ENCODE measurements around the gene OARD1.

Gene OARD1

DNA sequence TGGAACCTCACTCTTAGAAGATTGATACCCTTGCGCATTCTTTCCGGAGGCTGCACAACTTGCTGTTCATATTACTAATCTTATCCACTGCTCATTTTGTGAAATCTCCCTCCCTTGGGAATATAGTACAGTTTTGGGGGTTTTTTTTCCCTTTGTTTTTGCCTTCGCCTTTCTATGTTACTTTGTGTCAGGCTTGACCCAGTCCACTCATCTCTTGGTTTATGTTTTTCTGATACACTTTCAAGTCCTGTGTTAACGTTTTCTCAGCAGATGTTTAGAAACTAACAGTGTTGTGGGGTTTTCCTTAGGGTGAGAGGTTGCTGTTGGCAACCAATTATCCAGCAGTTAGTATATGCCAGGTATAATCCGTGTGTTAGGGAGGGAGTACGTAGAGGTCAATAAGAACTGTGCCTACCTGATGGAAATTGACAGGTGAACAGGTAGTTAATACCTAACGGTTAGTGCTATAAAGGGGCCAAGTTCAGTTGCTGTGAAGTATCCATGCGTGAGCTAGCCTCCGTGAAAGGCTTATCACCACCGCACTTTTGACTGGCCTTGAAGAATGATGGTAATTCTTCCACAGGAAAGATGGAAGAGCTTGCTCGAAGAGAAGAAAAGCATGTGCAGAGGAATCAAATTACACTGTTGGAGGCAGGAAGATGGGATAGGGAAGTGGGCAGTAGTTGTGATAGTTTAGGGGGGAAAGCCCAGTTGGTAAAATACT lies 2.0 kb upstream of the OARD1 start:
- Histone ChIP-seq H3K4me2 (peak overlapping the region; percentile 91), H3K4me3 (IDR thresholded peaks at IDR 0.05; ENCODE audit: insufficient read depth, low read depth, low read length) (no peak overlapping the region), H3K36me3 (ENCODE audit: insufficient read depth) (no peaks in the 10 kb centered on the region), H4K20me1 (ENCODE audit: insufficient read depth) (peaks cover 8% of the 10 kb centered on the region; the same call in 1 of the 2 replicates), H2AFZ (ENCODE audit: low read depth) (peak overlapping the region; percentile 29), H3K9ac (peak overlapping the region; percentile 98), H3K79me2 (ENCODE audit: insufficient read depth, low read depth) (peaks cover 60% of the 10 kb centered on the region), H3K27ac (peak overlapping the region; percentile 97), H3K4me1 (ENCODE audit: low read depth, poor library complexity, severe bottlenecking) (peaks cover 33% of the 10 kb centered on the region), H3K27me3 (ENCODE audit: insufficient read depth, low read depth) (no peaks in the 10 kb centered on the region)
- TF ChIP-seq, protein P1, sequence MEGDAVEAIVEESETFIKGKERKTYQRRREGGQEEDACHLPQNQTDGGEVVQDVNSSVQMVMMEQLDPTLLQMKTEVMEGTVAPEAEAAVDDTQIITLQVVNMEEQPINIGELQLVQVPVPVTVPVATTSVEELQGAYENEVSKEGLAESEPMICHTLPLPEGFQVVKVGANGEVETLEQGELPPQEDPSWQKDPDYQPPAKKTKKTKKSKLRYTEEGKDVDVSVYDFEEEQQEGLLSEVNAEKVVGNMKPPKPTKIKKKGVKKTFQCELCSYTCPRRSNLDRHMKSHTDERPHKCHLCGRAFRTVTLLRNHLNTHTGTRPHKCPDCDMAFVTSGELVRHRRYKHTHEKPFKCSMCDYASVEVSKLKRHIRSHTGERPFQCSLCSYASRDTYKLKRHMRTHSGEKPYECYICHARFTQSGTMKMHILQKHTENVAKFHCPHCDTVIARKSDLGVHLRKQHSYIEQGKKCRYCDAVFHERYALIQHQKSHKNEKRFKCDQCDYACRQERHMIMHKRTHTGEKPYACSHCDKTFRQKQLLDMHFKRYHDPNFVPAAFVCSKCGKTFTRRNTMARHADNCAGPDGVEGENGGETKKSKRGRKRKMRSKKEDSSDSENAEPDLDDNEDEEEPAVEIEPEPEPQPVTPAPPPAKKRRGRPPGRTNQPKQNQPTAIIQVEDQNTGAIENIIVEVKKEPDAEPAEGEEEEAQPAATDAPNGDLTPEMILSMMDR (conservative IDR thresholded peaks at IDR 0.05; ENCODE audit: low read depth, low read length), result no peak

DNA sequence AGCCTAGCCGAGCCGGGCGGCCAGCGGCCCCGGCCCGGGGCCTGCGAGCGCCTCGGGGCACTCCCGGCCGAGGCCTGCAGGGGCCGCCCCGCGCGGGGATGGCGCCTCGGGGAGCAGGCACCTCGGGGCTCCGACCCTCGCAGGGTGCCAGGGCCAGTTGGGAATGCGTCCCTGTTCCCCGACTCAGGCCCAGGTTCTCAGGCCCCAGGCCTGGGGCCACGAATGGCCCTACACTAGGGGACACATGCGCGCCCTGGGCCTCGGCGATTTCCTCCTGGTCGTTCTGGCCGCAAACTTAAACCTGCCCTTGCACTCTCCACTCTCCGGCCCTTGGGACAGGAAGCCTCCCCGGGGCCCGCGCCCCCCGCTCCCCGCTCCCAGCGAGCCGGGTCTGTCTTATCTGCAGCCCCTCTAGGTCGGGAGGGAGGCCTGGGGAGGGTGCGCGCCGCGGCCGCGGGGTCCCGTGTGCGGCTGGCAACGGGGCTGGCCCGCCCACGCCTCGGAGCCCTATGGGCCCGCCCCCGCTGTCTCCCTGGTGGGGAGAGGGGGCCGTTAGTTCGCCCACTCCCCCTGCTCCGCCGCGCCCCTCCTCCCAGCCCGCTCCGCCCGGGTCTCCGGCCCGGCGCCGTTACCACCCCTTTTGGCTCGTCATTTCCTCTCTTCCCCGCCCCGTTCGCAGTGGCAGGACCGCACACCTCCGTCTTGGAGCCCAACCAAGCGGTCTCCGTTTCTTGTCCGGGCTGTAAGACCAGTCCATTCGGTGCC lies 1.2 kb upstream of the OARD1 start:
- Histone ChIP-seq H3K27ac (peak overlapping the region; percentile 97), H3K4me1 (ENCODE audit: low read depth, poor library complexity, severe bottlenecking) (peaks cover 33% of the 10 kb centered on the region), H3K79me2 (ENCODE audit: insufficient read depth, low read depth) (peaks cover 52% of the 10 kb centered on the region), H3K4me3 (IDR thresholded peaks at IDR 0.05; ENCODE audit: insufficient read depth, low read depth, low read length) (no peak overlapping the region), H3K27me3 (ENCODE audit: insufficient read depth, low read depth) (no peaks in the 10 kb centered on the region), H3K36me3 (ENCODE audit: insufficient read depth) (no peaks in the 10 kb centered on the region), H4K20me1 (ENCODE audit: insufficient read depth) (peaks cover 8% of the 10 kb centered on the region; the same call in 1 of the 2 replicates), H3K9ac (peak overlapping the region; percentile 98), H3K4me2 (peak overlapping the region; percentile 91), H2AFZ (ENCODE audit: low read depth) (peak overlapping the region; percentile 29)
- TF ChIP-seq, protein P1 (conservative IDR thresholded peaks at IDR 0.05; ENCODE audit: low read depth, low read length), result peak; percentile 48; the same call in 1 of the 2 replicates

DNA sequence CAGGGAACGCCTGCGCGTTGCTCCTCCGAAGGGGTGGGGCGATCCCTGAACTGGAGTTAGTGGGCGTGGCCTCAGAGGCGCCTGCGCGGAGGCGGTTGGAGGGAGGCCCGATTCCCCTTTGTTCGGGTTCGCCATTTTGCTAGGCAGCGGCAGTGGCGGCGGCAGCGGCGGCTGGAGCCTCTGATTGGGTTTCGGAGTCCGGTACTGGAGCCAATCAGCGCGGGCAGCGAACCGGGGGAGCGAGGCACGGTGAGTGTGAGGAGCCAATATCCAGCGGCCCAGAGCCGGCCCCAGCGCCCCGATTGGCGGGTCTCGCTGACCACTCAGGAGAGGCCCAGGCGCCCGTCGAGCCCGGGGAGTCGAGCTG lies 663 bp upstream of the OARD1 start, which contains the start of gene NFYA:
TSS of gene NFYA (plus strand) at position 139 of the 367 bp plus-strand sequence. CDS start 6,116 bp downstream, outside the sequence.
- peak within 1 kb of the TSS; percentile 97 for H3K27ac ChIP-seq
- peak within 1 kb of the TSS; percentile 91 for H3K4me2 ChIP-seq
- H3K79me2 ChIP-seq (ENCODE audit: insufficient read depth, low read depth), result peaks cover 46% of the 10 kb centered on the region
- no peaks in the 10 kb centered on the region for H3K27me3 ChIP-seq (ENCODE audit: insufficient read depth, low read depth)
- peaks cover 8% of the 10 kb centered on the region; the same call in 1 of the 2 replicates for H4K20me1 ChIP-seq (ENCODE audit: insufficient read depth)
- TF ChIP-seq, protein P1 (conservative IDR thresholded peaks at IDR 0.05; ENCODE audit: low read depth, low read length), result no peak
- H3K9ac ChIP-seq, result peak within 1 kb of the TSS; percentile 98
- no peak within 1 kb of the TSS for H3K4me3 ChIP-seq (IDR thresholded peaks at IDR 0.05; ENCODE audit: insufficient read depth, low read depth, low read length)
- H3K4me1 ChIP-seq (ENCODE audit: low read depth, poor library complexity, severe bottlenecking), result peaks cover 33% of the 10 kb centered on the region
- H3K36me3 ChIP-seq (ENCODE audit: insufficient read depth), result no peaks in the 10 kb centered on the region
- H2AFZ ChIP-seq (ENCODE audit: low read depth), result peak within 1 kb of the TSS; percentile 75

DNA sequence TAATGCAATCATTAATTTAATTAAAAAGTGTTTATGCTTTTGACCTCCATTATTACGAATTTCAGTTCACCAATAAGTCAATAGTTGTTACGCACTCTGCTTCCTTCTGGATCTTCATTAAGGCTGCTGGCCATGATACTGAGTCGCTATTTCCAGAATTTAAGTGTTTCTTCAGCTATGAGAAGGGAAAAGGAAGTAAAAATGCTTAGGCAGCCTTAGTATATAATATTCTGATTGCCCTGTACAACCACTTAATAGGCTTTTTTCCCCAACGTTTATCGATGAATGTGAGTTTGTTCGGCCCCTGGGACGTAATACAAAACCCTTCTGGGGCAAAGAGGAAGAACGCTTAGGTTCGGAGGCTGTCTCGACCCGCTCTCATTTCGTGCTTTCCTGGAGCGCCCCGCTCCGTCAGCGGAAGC lies 644 bp downstream of the OARD1 start:
- Histone ChIP-seq H3K27ac (peak overlapping the region; percentile 97), H3K36me3 (ENCODE audit: insufficient read depth) (no peaks in the 10 kb centered on the region), H3K4me1 (ENCODE audit: low read depth, poor library complexity, severe bottlenecking) (peaks cover 31% of the 10 kb centered on the region), H3K79me2 (ENCODE audit: insufficient read depth, low read depth) (peaks cover 33% of the 10 kb centered on the region), H4K20me1 (ENCODE audit: insufficient read depth) (peaks cover 8% of the 10 kb centered on the region; the same call in 1 of the 2 replicates), H3K4me3 (IDR thresholded peaks at IDR 0.05; ENCODE audit: insufficient read depth, low read depth, low read length) (no peak overlapping the region), H3K4me2 (peak overlapping the region; percentile 85), H2AFZ (ENCODE audit: low read depth) (peak overlapping the region; percentile 75), H3K27me3 (ENCODE audit: insufficient read depth, low read depth) (no peaks in the 10 kb centered on the region), H3K9ac (peak overlapping the region; percentile 98)
- TF ChIP-seq, protein P1 (conservative IDR thresholded peaks at IDR 0.05; ENCODE audit: low read depth, low read length), result no peak

Data from KMS-11 (cell line).